HG02840 (cell line): Measurements from ENCODE around the gene DSC1.
"Not testable (repeated sequence)": the region's sequence is repeated elsewhere in the genome, so short reads cannot be mapped to it uniquely, and the experiment has no call there.

Experiments
- ATAC-seq: cut with Tn5 transposase; IDR thresholded peaks from one replicate; pipeline ENCODE4 v1.9.1; 2021; ENCODE audit warnings: mild to moderate bottlenecking, moderate library complexity, moderate number of reproducible peaks; ENCODE audit not compliant: unreplicated experiment, low FRiP score

DSC1 gene

GRCh38 chr18:31176531-31176930, 13.9 kb upstream of the DSC1 start:
- ATAC-seq: no peak

GRCh38 chr18:31171144-31171839, 8.6 kb upstream of the DSC1 start:
- no peak for ATAC-seq

DNA sequence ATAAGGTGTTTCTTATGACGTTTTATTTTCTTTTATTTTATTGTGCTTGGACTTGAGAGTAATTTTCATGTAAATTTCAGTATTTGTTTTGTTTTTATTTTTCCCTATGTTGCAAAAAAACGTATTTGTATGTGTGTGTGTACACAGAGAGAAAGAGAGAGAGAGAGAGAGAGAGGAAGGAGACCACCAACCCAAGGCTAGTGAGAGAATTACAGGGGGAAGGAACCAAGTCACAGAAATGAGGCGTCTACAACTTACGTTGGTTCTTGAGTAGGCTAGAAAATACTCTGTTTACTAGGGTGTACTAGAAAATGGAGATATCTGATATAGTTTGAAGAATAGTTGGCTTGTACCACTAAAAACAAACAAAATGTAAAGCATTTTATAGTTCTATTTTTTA, 7.7 kb upstream of the DSC1 start:
- ATAC-seq: no peak

- no peak for ATAC-seq
Measured at GRCh38 chr18:31162419-31162793, 250 bp downstream of the DSC1 start.

GRCh38 chr18:31161757-31162418, 768 bp downstream of the DSC1 start:
- ATAC-seq: no peak

DNA sequence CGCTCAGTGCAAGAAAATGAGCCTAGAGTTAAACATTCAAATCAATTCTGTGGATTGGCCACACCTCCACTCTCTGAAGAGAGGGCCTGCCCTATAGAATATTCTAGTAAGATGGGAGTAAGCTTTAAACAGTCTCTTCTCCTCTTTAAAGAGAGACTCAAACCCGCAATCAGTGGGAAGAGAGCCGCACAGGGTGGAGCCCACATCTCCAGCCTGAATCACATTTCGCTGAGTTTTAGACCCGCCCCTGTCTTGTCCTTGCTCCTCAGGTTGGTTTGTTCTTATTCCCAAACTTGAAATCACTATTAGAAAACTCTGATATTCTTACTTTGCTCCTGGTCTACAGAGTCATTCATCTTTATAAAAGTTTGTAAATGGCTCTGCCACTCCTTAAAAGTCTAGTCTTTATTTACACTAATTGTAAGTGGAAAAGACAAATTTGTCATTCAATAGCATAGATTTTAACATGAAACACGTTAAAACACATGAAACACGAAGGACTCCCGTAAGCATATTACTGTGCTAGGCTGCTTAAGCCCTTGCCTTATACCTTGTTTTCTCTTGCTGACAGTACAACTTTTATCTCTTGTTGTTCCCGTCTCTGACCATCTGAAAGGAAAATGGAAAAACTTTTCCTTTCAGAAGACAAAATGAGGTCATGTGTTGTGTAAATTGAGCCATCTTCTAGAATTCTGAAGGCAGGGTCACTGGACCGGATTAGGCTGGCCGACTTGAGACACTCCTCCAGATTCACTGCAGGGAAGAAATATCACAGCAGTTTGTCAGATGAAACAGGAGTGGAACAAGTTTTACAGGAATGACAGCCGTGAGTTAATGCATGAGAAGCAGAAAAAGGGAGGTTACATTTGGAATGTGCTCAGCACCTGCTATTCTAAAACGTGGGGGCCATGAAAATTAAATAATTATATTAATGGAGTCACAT, 5.6 kb downstream of the DSC1 start:
- no peak for ATAC-seq

DNA sequence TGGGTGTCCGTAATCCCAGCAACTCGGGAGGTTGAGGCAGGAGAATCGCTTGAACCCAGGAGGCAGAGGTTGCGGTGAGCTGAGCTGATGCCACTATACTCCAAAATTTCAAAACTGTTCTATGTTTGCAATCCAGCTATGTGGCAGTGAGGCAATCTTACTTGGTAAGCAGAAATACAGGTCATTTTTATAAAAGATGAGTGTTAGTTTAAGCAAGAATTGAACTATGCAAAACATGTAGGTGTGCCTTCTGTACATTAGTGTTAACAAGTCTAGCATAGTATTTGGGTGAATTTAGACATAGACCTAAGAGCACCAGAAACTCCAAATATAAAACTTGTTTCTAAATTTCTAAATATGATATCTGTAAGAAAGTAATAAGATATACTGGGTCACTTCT, 7.2 kb downstream of the DSC1 start:
- no peak for ATAC-seq

GRCh38 chr18:31154181-31154580, 8.5 kb downstream of the DSC1 start:
- ATAC-seq: no peak

DNA sequence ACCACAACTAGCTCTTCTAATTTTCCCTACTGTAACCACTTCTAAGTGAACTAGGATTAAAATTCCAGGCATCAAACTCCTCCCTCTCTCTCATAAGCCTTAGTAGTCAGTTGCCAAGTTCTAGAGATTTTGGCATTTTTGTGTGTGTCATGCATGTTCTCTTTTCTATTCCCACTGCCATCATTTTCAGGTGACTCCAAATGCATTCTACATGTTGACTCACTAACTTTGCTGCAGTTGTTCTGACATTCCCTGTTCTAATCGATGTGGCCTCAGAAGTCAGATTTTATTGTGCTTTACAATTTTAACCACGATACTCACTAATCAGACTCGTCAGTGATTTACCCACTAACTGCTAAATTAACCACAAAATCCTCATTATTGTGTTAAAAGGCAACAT, 13.3 kb downstream of the DSC1 start:
- no peak for ATAC-seq

GRCh38 chr18:31148600-31148999, 14.1 kb downstream of the DSC1 start:
- ATAC-seq: no peak

DNA sequence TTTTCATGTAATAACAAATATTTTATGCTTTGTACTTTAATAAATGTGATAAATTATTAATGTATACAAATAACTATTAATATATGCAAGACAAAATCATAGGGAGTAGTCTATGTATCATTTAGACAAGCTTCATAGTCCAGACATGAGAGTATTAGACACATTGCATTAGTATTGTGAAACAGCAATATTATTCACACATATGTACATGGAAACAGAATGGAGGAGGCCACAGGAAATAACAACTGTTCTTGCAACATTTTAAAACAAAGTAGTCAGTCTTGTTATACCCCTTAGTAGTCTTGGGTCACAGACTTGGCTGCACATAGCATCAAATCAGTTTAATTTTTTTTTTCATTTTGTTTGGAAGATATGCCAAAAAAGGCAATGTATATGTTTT, 15.8 kb downstream of the DSC1 start:
- no peak for ATAC-seq

GRCh38 chr18:31143025-31143424, 19.6 kb downstream of the DSC1 start:
- ATAC-seq: no peak

- ATAC-seq: no peak
Measured at GRCh38 chr18:31138709-31139108, 23.9 kb downstream of the DSC1 start.

DNA sequence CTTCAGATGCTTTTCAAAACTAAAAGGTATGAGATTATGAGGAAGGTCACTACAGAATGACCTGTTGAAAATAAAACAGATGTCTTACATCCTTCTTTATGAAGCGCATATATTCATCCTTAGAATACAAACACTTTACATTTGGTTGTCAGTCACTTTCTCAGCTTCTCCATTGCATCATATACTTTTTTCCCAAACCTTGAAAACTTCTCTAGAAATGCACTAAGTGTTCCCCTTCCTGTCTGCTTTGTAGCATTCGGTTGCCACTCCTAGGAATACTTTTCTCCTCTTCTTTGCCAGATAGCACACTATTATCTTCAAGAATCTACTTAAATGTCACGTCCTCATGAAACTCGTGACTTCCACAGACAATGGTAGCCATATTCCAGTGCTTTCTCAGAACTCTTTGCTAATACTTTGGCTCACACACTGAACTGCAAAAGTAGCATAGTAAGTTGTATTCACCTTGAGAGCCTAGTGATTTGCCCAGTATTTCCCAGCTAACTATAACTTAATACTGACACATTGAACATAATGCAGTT, 27.6 kb downstream of the DSC1 start:
- no peak for ATAC-seq

GRCh38 chr18:31129398-31130115, 33.1 kb downstream of the DSC1 start:
- no peak for ATAC-seq

- ATAC-seq: no peak
Measured at GRCh38 chr18:31125878-31126277, 36.8 kb downstream of the DSC1 start.

- not testable (repeated sequence) for ATAC-seq
Measured at GRCh38 chr18:31123125-31123524, 39.5 kb downstream of the DSC1 start.

GRCh38 chr18:31120594-31120993, 42.1 kb downstream of the DSC1 start:
- ATAC-seq: no peak

DNA sequence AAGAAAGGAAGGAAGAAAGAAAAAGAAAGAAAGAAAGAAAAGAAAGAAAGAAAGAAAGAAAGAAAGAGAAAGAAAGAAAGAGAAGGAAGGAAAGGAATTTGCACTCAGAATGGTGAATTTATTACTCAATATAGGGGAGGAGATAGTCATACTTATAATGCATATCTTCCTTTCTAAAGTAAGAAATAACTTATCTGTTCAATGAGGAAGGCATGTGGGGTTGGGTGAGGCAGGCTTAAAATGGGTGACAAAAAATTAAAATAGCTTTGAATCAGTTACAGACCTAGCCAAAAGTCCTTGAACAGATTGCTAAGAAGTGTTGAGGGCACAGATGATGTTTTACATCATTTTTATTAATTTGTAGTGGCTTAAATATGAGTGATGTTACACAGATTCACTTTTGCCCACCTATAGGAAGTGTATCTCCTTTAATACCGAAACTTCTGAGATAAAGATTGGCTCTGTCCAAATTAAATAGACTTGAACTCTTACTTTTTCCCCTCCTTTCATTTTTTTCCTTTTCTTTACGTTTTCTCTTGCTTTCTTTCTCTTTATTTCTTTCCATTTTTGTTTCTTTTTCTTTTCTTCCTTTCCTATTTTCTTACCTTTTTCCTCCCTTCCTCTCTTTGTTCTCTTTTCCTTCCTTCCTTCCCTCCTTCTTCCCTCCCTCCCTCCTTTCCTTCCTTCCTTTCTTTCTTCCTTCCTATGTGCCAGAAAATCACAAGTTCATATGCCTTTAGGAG, 45.6 kb downstream of the DSC1 start:
- no peak for ATAC-seq

DNA sequence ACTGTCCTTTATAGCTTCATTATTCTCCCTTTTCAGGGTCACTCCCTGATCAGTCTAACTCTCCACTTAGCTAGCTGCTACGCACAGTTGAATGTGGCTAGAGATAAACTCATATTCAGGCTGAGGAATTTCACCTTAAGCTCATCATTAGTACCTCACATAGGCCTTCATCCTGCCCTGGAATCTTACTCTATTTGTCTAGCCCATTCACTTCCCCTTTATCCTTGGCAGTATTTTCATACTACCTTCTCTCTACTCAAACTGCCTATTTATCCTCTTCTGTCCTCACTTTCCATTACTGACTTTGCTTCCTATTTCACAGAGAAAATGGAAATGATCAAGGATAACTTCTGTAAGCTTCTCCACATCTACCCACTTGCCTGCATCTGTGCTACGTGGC, 49.9 kb downstream of the DSC1 start:
- no peak for ATAC-seq
